ENCODE data around the gene SRP54. TPM values are rescaled to one million over a fixed set of nuclear protein-coding genes. Genes with fewer than 3 reads are reported as not detected.

The SRP54 gene
- total RNA-seq, 3 donors from 2014 or later, result 32.9 to 45.6 (median 40.6) TPM

DNA sequence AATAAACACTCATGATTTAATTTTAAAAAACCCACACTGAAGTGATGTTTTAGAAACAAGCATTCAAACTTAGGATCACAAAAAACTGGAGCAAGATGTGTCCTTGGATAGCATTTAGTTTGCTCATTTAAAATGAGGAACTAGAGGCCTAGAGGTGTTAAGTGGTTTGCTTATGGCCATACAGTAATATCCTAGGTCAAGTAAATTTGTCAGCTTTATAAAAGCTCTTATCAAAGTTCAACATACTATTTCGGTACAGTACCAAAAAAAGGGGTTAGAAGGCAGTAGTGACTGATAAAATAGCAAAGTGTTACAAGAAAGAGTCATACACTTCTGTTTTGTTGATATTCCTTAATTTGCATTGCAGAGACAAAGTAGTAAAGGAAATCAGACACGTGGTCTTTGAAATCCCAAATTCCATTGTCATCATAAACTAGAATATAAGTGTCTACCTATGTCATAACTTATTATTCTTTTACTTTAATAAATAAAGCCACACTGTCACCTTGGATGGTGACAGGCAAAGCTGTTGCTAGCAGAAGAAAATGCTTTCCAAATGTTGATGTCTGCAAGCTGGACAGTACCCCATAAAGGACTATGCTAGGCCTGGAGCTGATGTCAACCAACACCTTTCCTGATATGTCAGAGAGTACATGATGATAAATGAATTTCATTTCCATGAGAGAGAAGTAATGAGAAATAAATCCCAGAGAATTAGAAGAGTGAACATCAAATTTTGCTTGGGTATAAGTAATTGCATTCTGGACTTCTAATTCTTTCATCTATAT lies 17.6 kb upstream of the SRP54 start:
- H3K4me3 ChIP-seq, result no peak overlapping the region
- H3K36me3 ChIP-seq (ENCODE audit: low read depth), result no peaks in the 10 kb centered on the region
- intact Hi-C loops (cut with DNase I, micrococcal nuclease), result no loop called here
- ATAC-seq (no peak), DNase-seq (no peak)
- TF ChIP-seq, protein P1, sequence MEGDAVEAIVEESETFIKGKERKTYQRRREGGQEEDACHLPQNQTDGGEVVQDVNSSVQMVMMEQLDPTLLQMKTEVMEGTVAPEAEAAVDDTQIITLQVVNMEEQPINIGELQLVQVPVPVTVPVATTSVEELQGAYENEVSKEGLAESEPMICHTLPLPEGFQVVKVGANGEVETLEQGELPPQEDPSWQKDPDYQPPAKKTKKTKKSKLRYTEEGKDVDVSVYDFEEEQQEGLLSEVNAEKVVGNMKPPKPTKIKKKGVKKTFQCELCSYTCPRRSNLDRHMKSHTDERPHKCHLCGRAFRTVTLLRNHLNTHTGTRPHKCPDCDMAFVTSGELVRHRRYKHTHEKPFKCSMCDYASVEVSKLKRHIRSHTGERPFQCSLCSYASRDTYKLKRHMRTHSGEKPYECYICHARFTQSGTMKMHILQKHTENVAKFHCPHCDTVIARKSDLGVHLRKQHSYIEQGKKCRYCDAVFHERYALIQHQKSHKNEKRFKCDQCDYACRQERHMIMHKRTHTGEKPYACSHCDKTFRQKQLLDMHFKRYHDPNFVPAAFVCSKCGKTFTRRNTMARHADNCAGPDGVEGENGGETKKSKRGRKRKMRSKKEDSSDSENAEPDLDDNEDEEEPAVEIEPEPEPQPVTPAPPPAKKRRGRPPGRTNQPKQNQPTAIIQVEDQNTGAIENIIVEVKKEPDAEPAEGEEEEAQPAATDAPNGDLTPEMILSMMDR (IDR thresholded peaks at IDR 0.05), result no peak
- no peaks in the 10 kb centered on the region for H3K9me3 ChIP-seq
- H3K4me1 ChIP-seq (ENCODE audit: low read depth), result no peaks in the 10 kb centered on the region

DNA sequence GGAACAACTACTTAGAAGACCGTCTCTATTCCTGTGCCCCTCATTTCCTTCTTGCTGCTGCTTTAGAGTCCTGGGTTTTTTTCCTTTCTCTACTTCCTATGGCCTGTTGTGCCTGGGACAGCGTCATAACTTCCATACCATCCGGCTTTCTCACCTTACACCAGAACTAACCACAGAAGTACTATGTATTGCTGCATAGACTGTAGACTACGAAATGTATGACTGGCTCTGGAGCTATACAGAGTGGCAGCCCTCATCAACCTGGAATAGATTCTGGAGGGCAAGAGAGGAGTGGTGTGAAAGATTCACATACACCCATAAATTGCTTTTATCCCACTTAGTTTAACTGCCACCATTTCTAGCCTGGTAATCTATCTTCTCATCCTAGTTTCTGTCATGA lies 16.9 kb upstream of the SRP54 start:
- DNase-seq, result no peak
- intact Hi-C loops (cut with DNase I, micrococcal nuclease), result no loop called here
- no peaks in the 10 kb centered on the region for H3K36me3 ChIP-seq (ENCODE audit: low read depth)

DNA sequence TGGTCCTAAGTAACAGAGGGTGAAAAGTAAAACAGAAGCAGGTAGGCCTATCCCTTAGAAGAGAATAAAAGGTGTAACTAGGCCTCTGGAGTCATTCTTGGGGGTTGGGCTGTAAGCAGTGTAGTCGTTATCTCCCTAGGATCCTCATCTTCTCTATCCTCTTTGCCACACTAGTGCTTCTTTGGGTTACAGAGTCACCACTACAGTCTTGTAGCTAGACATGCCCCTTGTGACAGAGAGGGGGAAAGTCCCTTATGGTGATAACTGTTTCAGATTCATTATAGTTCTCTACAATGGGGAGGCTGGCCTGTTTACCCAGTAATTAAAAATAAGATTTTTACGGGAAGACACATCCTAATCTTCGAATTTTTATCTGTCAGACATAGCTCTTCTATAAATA lies 16.4 kb upstream of the SRP54 start:
- no peaks in the 10 kb centered on the region for H3K9me3 ChIP-seq
- TF ChIP-seq, protein P1 (IDR thresholded peaks at IDR 0.05), result no peak
- no peak overlapping the region for H3K4me3 ChIP-seq
- no peaks in the 10 kb centered on the region for H3K36me3 ChIP-seq (ENCODE audit: low read depth)
- DNase-seq (no peak), ATAC-seq (no peak)
- intact Hi-C loops (cut with DNase I, micrococcal nuclease), result no loop called here
- no peaks in the 10 kb centered on the region for H3K4me1 ChIP-seq (ENCODE audit: low read depth)

More for the DNA sequence above, 16.9 kb upstream of the SRP54 start:
- no peaks in the 10 kb centered on the region for H3K9me3 ChIP-seq
- H3K4me1 ChIP-seq (ENCODE audit: low read depth), result no peaks in the 10 kb centered on the region
- TF ChIP-seq, protein P1 (IDR thresholded peaks at IDR 0.05), result no peak
- H3K4me3 ChIP-seq, result no peak overlapping the region
- ATAC-seq, result no peak

DNA sequence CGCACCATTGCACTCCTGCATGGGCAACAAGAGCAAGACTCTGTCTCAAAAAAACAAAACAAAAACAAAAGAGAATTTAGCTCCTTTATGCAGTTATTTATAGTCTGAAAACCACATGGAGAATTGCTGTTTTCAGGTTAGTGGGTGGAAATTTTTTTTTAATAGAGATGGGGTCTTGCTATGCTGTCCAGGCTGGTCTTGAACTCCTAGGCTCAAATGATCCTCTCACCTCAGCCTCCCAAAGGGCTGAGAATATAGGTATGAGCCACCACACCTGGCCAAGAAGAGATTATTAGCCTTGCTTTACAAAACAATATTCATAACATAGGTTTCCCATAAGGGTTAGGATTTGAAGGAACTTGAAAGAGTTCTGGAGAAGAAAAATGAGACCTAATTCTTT lies 12.1 kb upstream of the SRP54 start:
- H3K9me3 ChIP-seq, result no peaks in the 10 kb centered on the region
- no peaks in the 10 kb centered on the region for H3K36me3 ChIP-seq (ENCODE audit: low read depth)
- H3K4me3 ChIP-seq, result no peak overlapping the region
- TF ChIP-seq, protein P1 (IDR thresholded peaks at IDR 0.05), result no peak
- DNase-seq (no peak), ATAC-seq (no peak)
- intact Hi-C loops (cut with DNase I, micrococcal nuclease), result no loop called here
- no peaks in the 10 kb centered on the region for H3K4me1 ChIP-seq (ENCODE audit: low read depth)

DNA sequence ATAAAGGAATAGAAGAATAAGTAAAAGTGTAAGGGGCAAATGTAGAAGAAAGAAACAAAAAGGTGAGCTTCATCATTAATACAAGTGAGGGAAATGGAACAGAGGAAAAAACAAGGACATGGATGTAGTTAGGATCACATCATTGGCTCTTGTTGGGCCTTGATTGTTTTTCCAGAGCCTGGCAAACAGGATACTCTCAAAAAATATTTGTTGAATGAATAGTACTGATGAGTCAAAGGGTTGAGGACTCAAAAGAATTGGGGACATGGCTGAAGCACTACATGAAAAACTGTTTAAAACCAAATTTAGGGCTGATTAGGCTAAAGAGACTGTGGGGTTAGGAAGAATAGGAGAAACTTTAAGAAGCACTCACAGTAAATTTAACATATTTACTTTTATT lies 11.4 kb upstream of the SRP54 start:
- TF ChIP-seq, protein P1 (IDR thresholded peaks at IDR 0.05), result no peak
- H3K4me1 ChIP-seq (ENCODE audit: low read depth), result no peaks in the 10 kb centered on the region
- H3K36me3 ChIP-seq (ENCODE audit: low read depth), result no peaks in the 10 kb centered on the region
- ATAC-seq (no peak), DNase-seq (no peak)
- no peaks in the 10 kb centered on the region for H3K9me3 ChIP-seq
- intact Hi-C loops (cut with DNase I, micrococcal nuclease), result no loop called here
- no peak overlapping the region for H3K4me3 ChIP-seq
